GM19351 (cell line): ENCODE measurements around the gene TRAF4.
"Not testable (repeated sequence)": the region's sequence is repeated elsewhere in the genome, so short reads cannot be mapped to it uniquely, and the experiment has no call there.

Experiments
- ATAC-seq: cut with Tn5 transposase; IDR thresholded peaks from one replicate; pipeline ENCODE4 v1.9.1; 2021; ENCODE audit warnings: mild to moderate bottlenecking, moderate library complexity; ENCODE audit not compliant: unreplicated experiment

TRAF4 gene

GRCh38 chr17:28777178-28777577 lies 33.4 kb downstream of the TRAF4 start:
- ATAC-seq: no peak

- ATAC-seq: not testable (repeated sequence)
Observed at GRCh38 chr17:28779601-28780000, 35.8 kb downstream of the TRAF4 start.

- no peak for ATAC-seq
Observed at GRCh38 chr17:28783161-28783560, 39.4 kb downstream of the TRAF4 start.

- ATAC-seq: no peak
Observed at GRCh38 chr17:28788100-28788499, 44.3 kb downstream of the TRAF4 start.

- no peak for ATAC-seq
Observed at GRCh38 chr17:28792877-28793661, 49.3 kb downstream of the TRAF4 start.

DNA sequence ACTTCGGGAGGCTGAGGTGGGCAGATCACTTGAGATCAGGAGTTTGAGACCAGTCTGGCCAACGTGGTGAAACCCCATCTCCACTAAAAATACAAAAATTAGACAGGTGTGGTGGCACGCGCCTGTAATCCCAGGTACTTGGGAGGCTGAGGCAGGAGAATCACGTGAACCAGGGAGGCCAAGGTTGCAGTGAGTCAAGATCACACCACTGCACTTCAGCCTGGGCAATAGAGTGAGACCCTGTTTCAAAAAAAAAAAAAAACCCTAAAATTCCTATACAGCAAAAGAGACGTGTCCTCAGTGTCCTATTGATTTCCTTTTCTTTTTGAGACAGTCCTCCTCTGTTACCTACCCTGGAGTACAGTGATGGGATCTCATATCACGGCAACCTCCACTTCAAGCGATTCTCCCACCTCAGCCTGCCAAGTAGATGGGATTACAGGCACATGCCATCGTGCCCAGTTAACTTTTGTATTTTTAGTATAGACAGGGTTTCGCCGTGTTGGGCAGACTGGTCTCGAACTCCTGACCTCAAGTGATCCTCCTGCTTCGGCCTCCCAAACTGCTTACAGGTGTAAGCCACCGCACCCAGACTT lies 51.1 kb downstream of the TRAF4 start:
- not testable (repeated sequence) for ATAC-seq

DNA sequence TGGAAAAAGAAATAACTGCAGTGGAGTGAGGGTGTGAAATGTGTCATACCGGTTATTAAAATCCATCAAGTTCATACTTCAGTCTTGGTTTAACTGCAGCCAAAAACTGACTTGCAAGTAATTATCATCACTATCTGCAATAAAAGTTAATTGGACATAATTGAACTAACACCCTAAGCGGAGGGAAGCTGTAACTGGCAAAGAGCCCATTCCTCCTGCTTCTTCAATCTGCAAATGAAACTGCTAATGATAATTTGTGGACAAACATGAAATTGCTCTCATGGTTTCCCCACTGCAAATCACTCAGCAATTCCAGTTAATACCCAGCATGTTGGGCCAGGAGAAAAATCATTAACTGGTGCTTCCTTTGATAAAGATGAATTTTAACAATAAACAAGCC lies 52.3 kb downstream of the TRAF4 start:
- ATAC-seq: no peak
